HG02642 (cell line): ENCODE data around the gene SRSF7.
"Not testable (repeated sequence)": the region's sequence is repeated elsewhere in the genome, so short reads cannot be mapped to it uniquely, and the experiment has no call there.

Source experiments
- ATAC-seq: cut with Tn5 transposase; IDR thresholded peaks from one replicate; pipeline ENCODE4 v1.9.1; 2021; ENCODE audit warnings: mild to moderate bottlenecking; ENCODE audit not compliant: unreplicated experiment, poor library complexity

The SRSF7 gene

DNA sequence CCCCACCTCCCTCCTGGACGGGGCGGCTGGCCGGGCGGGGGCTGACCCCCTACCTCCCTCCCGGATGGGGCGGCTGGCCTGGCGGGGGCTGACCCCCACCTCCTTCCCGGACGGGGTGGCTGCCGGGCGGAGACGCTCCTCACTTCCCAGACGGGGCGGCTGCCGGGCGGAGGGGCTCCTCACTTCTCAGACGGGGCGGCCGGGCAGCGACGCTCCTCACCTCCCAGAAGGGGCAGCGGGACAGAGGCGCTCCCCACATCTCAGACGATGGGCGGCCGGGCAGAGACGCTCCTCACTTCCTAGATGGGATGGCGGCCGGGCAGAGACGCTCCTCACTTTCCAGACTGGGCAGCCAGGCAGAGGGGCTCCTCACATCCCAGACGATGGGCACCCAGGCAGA, 4.7 kb upstream of the SRSF7 start:
- ATAC-seq, result not testable (repeated sequence)

DNA sequence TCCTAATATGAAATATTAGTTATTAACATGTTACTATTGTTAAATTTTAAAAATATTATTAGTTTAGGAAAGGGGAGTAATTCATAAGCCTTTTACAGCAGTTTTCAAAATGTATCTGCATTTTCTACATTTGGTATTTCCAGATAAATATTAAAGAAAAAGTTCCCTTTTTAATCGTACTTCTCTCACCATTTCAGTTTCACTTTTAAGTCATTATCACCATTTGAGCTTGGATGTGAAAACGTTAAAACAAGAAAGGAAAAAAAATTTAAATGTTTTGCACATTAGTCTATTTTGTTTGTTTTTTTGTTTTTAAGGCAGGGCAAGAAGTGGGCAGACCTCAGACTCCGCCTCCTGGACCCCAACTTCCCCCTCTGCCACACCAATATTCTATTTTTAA, 3.3 kb upstream of the SRSF7 start:
- no peak for ATAC-seq

DNA sequence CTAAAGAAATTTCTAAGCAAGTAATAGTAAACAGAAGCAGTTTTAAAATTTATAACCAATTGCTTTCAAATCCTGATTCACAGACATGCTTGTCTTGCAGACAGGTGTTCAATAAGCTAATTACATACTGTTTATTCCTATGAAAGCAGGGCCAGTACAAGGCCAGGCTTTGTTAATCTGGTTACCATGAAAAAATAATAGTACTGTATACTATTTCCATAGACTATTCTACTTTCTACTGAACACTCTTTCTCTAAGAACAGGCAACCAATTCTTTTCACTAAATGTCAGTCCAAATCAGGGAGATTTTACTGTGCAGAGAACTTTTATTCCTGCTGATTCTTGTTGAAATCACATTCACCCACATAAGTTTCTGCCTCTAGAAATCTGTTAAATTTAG, 2.9 kb upstream of the SRSF7 start:
- no peak for ATAC-seq

DNA sequence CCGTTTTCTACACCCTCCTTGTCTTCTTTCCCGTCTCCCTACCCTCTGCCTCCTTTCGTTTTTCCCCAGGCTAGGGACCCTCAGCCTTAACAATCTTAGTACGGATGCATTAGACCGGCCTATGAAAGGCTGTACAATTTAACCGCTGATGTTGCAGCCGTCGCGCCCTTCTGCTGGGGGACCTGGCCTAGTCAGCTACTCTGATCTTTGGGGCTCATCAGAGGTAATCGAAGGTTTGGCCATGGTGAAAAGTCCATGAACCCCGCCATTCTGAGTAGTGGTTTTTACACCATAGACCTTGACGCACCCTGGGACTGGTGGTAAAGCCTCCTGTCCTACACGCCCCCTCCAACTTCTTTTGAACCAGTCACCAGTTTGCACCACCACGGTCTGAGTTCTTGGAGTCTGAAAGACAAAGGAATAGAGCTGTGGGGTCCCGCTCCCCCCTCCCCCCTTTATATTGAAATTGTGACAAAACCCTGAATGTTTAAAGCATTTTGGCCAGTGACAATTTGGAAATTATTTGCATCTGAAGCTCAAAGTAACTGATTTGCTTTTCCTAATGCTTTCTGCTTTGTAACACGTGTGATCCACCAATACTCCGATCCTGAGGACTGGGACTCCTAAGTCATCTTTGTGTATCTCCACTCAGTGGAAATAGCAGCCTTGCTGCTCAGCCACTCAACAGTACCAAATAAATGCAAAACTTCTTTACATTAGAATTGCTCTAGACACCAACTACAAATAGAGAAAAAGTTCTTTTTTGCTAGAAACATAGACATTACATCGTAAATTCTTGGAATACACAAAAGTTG, 642 bp upstream of the SRSF7 start:
- no peak for ATAC-seq

DNA sequence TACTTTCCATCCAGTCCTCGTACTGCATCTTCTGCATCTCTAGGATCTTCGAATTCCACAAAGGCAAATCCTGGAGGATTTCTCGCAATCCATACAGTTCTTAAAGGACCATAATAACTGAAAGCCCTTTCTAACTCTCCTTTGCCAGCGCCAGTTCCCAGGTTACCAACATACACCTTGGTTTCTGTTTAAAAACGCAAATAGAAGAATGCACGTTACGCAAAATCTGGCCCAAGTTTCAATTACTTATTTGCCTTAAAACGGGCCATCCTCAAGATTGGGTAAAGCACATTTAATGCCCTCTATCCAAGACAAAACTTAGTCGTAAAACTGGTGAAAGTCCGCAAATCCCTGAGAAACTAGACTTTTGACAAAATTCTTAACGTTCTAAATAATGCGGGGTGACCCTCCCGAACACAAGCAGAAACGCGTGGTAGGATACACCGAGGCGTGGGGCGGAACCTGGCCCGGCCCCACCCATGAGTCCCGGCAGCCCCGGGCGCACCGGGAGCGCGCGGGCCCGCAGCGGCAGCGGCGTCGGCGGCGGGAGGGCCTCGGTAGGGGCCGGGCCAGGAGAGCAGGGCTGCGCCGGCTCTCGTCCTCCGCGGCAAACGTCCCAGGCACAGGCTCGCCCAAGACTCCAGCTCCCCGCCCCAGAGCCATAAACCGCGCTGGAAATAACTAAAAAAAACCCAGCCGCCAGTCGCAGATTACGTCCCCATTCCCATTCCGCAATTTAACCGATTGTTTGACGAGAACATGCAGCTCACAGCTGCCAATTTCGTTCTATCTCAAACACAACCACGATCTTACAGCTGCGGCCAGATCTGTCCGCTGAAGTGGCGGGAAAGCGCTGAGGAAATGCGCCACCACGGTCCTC, 910 bp downstream of the SRSF7 start:
- ATAC-seq, result peak; percentile 40

DNA sequence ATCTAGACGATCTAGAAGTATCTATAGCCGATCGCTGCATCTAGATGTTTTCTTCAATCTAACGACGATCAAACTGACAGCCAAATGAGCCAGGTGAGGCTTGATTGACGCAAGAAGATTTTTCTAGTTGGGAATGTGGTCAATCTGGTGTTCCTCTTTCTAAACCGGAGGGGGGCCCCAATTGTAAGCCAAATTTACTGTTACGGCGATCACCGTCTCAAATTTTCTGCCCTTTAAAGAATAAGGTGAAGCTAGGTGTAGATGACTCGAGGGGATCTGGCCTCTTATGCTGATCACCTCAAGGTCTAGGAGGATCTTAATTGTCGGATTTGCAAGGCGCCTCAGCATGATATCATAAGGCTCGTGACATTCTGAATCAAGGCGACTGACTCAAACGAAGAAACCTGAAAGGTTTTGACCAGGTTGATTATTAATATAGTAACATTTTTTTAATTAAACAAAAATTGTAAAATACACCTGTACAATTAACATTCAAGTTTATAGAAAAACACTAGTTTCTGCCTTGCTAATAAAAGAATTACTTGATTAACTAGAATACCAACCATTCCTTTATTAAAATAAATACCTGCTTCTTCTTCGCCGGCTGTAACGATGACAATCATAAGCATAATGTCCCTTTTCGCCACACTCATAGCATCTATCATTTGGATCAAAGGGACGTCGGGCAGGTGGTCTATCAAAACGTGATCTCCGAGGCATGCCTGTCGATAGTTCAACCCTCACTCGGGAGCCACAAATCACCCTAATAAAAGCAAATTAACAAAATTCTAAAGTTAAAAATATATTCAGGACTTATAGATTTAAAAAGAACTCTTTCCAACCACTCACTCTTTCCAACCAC, 2.0 kb downstream of the SRSF7 start:
- ATAC-seq, result no peak

DNA sequence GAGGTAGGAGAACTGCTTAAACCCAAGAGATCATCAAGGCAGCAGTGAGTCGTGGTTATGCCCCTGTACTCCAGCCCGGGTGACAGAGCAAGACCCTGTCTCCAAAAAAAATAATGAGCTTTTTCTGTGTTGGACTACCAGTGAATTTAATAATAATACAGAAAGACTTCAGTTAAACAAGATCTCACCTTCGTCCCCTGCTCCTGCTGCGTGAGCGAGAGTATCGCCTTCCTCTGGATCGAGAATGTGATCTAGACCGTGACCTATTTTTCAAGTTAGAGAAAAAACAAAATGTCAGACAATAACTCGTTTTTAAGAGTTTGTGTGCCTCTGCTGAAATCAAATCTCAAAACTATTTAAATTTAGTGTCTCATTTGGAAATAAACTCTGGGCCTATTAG, 2.8 kb downstream of the SRSF7 start:
- no peak for ATAC-seq

DNA sequence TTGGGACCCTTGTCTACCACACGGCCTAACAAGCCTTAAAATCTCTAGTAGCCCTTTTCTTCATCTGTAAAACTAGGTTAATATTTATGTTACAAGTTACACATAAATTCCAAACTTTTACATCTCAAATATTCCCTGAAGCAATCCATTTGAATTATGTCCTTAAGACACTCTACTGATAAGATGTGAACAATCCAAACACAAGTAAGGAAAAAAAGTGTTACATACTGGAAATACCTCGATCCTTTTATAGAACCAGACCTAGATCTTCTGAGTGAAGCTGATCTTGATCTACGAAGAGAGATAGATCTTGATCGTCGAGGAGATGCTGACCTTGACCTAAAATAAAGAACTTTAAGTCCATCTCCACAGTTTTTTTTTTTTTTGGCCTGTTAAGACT, 3.3 kb downstream of the SRSF7 start:
- no peak for ATAC-seq

DNA sequence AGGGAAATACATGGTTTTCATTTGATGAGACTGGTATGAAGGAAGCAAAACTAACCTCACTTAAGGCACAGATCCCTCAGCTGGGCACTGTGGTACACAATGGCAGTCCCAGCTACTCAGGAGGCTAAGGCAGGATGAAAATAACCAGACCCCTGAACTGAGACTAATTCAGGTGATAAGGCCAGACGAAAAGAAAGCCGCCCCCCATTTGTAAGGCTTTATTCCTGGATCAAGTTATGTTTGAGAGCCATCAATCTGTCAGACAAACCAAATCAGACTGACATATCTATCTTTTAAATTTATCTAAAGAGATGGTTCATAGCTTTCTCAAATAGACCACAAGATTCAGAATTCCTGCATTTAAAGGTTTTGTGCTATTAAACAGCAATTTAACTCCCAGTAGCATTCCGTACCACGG, 4.1 kb downstream of the SRSF7 start:
- ATAC-seq, result no peak

DNA sequence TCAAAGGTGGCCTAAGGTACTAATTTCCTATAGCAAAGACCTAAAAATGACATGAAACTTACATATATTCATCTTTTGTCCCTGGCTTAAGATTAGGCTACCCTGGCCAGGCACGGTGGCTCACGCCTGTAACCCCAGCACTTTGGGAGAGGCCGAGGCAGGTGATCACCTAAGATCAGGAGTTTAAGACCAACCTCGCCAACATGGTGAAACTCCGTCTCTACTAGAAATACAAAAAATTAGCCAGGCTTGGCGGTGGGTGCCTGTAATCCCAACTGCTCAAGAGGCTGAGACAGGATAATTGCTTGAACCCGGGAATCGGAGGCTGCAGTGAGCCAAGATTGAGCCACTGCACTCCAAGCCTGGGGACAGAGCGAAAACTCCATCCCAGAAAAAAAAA, 5.9 kb downstream of the SRSF7 start:
- ATAC-seq, result no peak

DNA sequence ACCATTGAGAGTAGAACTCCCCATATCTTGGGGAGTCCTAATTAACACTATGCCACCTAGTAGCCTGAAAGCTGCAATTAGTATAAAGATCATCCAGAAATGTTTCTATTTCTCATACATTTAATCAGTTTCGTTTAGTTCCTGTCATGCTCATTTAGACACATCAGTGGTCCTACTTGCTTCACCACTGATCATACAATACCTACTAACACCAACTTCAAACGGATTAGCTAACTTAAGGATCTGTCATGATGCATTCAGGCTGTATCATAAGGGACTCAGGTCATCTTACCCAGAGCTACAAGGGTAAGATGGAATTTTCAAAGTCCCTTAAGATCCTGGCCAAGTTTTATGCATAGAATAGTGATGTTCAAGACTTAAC, 6.8 kb downstream of the SRSF7 start:
- ATAC-seq, result no peak

DNA sequence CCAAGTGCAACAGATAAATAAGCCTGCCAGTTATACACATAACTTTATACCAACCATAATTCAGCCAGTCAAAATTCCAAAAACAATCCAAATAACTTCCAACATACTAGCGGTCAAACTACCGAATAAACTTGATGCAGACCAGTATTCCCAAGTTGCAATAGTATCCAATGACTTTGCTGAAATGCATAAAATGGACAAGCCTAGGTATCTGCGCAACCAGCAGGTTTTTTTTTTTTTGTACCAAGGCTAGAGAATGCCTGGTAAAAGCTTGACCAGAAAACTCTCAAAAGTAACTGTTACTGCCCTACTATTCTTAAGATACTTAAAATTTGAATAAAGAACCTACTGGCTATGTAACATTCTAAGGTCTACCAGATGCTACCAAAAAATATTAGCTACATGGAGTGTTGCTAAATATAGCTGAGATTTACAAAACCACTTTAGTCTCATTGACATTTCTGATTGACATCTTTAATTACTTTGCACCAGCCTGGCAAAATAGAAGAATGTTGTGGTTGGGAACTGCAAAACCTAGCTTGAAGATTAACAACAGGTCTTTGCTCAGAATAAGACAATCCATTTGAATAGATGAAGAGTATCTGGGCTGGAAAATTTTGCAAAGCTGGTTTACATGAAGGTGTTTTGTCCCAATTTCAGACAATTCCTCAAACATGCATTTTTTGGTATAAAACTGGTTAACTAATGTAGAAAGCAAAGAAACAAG, 7.3 kb downstream of the SRSF7 start:
- no peak for ATAC-seq

DNA sequence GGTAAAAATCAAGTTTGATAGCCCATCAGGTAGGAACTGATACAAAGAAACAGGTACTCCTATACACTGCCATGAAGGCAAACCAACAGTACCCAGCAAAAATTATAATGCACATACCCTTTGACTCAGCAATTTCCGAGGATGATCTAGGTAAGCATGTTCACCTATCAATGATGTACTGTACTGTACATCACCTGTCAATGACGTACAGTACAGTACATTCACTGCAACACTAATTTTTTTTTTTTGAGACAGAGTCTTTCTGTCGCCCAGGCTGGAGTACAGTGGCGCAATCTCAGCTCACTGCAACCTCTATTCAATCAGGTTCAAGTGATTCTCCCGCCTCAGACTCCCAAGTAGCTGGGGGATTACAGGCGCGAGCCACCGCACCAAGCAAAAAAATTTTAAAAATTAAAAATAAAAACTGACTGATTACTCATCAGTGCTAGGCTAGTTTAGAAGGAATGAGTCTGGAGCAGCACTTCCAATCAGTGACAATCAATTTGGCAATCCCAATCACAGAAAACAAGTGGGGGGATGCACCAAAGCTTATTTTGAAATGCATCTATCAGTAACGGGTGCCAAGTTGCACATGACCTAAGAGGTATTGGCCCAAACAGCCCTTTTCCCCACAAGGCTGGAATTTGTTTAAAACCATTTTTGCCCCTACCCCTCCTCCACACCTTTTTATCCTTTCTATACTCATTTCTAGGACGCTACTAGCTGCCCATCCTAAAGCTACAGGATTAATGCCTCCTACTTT, 8.2 kb downstream of the SRSF7 start:
- no peak for ATAC-seq

DNA sequence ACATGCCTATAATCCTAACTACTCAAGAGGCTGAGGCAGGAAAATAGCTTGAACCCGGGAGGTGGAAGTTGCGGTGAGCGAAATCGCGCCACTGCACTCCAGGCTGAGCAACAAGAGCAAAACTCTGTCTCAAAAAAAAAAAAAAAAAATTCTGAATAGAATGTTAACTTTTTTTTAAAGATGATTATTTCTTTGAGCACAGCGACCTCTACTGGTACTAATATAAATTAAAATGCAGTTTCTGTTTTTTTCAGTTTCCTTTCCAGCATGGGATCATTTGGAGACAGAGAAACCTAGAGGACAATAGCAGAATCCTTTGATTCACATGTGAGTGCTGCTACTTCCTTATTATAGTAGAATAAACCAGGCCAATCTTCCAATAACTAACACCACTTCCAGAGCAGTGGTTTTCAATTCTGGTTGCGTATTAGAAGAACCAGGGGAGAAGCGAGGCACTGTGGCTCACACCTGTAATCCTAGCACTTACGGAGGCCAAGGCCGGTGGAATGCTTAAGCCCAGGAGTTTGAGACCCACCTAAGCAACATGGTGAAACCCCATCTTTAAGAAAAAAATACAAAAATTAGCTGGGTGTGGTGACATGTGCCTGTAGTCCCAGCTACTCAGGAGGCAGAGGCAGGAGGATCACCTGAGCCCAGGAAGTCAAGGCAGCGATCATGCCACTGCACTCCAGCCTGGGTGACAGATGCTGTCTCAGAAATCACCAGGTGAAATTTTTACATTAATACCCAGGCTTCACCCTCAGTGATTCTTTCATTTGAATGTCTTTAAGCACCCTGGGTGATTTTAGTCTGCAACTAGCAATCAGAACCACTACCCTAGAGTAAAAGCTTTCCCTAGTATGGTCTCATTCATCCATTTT, 10.1 kb downstream of the SRSF7 start:
- no peak for ATAC-seq

DNA sequence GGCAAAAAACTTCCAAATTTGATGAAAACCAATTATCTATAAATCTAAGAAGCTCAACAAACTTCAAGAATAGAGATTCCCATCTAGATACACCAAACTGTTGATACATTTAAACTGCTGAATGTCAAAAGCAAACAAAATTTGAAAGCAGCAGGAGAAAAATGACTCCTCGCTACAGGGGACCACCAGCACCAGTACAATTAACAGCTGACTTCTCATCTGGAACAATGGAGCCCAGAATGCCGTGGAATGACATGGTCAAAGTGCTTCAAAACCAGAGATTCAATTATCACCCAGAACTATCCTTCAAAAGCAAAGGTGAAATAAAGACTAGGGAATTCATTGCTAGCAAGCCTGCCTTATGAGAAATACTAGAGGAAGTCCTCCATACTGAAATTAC, 11.6 kb downstream of the SRSF7 start:
- no peak for ATAC-seq

DNA sequence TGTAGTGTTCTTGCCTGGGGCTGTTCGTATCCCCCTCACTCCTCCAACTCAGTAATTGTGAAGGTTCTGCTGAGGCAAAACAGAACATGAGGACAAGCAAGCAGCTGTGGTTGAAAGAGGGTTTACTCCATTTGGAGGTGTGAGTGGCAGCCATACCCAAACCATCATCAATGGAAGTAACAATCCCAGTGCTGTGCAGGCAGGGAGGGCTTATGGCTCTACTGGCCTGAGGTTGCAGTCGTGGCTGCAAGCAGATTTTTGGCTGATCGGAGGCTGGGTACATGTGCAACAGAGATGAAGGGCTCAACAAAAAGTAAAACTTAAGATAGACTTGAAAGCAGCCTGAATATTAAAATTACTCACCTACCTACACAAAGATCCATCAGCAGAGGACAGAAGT, 13.2 kb downstream of the SRSF7 start:
- no peak for ATAC-seq

DNA sequence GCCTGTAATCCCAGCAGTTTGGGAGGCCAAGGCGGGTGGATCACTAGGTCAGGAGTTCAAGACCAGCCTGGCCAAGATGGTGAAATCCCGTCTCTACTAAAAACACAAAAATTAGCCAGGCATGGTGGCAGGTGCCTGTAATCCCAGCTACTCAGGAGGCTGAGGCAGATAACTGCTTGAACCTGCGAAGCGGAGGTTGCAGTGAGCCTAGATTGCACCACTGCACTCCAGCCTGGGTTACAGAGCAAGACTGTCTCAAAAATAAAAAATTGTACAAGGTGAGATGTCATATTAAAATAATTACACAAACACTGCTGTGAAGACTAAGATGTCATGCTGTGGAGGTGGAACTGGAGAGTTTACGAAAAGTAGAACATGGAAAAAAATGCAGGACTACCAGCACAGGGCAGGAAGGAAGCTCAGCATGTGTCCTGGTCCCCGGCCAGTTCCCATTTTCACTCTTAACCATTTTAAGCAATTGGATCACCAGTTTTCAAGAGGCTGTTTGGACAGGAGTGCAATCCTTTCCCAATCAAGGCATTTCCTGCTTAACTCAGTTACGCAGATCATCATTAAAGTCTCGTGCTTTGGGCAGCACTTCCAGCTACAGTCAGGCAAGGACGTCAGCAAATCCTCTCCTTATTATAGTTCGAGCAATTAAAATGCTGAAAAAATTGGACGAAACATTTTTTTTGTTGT, 14.0 kb downstream of the SRSF7 start:
- not testable (repeated sequence) for ATAC-seq

DNA sequence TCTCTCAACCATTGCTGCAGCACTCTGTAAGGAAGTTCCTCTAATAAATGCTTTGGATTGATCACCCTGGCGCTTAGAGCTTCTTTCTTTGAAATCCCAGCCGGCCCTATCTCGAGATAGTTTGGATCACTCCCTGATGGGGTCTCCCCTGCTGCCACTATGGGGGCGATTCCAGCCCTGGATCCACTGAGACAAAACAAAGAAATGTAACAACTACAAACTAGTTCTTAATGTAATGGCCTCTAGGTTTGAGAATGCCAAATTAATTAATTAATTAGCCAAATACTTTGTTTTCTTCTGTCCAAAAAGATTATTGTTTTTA, 15.2 kb downstream of the SRSF7 start:
- no peak for ATAC-seq
